Endometrial microvascular endothelial cells (primary cell): Measurements from ENCODE around the gene RAB40C. TPM values are rescaled to one million over a fixed set of nuclear protein-coding genes. Genes with fewer than 3 reads are reported as not detected.

Source experiments
- in situ Hi-C: cut with HindIII; loops from 2 replicates; pipeline ENCODE4 v1.10.0; 2017; ENCODE audit warnings: low sequenced_read_pairs, low pct_unique_long_range_greater_than_20kb; ENCODE audit errors: inconsistent ontology term
- total RNA-seq: library from RNA; depleted of rRNA; stranded (reverse); fragments of >200 nt; gene quantifications from one replicate; pipeline ENCODE4 v1.2.3, GENCODE V29; 2015; ENCODE audit errors: inconsistent ontology term

Gene RAB40C
- total RNA-seq, 1 donor from 2014 or later: 9.9 TPM

DNA sequence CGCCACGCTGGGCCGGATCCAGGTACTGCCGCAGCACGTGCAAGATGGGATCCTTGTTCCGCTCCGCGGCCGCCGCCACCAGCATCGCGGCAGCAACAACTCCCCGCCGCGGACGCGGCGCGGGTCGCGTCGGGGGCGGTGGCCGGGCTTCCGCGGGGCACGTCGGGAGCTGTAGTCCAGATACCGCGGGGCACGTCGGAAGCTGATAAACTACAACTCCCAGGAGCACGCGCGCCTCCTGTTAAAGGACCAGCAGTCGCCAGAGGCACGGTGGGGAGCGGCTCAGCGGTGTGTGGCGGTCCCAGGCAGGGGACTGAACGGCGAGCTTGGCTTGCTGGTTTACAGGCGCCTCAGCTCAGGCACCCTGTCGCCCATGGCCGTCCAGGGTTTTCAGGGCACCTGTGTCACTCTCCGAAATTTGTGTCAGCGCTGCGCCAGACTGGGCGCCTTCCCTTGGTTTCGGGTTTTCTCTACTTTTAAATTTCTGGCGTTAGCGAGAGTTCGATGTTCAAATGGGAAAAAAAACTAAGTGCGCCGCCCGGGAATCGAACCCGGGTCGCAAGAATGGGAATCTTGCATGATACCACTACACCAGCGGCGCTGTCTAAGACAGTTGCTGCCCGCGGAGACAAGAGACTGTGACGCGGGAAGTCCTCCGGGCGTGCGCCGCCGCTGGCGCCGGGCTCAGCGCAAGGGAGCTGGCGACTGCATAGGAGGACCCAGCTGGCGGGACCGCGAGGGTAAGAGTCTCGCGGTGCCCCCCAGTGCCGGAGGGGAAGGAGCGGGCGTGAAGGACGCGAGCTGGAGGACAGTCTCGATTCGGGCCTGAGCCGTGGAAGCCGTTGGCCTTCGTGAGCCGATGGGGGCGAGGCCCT is 46.6 kb downstream of the RAB40C start, which contains the start of gene METTL26:
Gene METTL26, minus strand, starts transcription at position 100 of the 875 bp plus-strand sequence. Its CDS starts 15 bp downstream, at position 85.
- in situ Hi-C loops: no loop called here

GRCh38 chr16:637081-638018 is 47.5 kb downstream of the RAB40C start:
- in situ Hi-C loops: no loop called here

- in situ Hi-C loops: no loop called here
Observed at GRCh38 chr16:638034-638543, 48.2 kb downstream of the RAB40C start.

DNA sequence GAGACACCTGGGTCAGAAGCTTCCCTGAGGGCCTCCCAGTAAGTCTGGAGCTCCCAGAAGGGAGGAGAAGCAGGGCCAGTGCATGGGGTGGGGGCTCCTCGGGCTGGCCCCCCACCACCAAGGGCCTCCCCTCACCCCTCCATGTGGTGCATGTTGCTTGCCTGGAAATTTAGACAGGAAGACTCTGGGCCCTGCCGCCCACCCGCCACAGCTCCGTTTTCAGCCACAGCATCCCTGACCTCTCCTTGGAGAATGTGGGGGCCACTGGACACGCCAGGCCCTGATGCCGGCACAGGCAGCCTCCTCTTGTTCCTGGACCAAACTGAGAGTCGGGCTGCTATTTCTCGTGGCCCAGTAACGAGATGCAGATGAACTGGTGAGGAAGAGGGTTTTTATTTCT is 49.0 kb downstream of the RAB40C start:
- in situ Hi-C loops: no loop called here

- in situ Hi-C loops: no loop called here
Observed at GRCh38 chr16:640614-641013, 50.7 kb downstream of the RAB40C start.

- in situ Hi-C loops: no loop called here
Observed at GRCh38 chr16:641326-642188, 51.7 kb downstream of the RAB40C start, which contains the start of gene MCRIP2. MCRIP2 (plus strand) TSS chr16:641828; CDS start chr16:641992, 164 bp downstream.

DNA sequence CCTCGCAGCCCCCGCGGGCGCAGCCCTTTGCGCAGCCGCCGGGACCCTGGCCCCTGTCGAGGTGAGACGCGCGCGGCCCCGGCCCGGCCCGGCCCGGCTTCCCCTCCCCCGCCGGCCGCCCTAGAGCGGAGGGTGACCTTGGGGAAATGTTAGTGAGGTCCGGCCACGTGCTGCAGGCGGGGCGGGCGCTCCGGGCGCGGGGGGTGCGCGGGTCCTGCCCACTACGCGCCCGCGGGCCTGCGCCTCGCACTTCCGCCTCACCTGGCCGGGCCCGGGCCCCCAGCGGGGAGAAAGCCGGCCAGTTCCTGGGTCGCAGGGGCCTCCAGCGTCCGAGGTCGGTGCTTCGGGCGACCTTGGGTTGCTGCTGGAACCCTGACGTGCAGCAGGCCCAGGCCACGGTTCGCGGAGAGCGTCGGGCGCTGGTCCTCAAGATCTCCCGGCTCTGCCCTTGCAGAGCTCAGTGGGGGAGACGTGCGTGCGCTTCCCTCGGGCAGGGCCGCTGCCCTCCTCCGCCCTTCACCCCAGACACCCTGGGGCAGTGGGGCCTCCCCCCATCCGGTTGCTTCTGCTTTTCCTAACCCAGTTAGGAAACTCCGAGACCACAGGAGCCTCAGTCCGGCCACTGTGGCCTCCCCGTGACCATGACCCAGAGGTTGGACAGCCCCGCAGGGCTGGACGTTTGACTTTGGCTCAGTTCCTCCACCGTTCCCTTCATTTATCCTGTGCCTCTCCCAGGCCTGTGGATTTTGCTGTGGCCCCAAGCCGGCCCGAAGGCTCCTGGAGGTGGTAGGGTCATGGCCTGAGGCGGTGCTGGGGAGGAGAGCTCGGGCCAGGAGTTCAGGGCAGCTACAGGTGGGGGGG is 52.6 kb downstream of the RAB40C start:
- in situ Hi-C loops: no loop called here

DNA sequence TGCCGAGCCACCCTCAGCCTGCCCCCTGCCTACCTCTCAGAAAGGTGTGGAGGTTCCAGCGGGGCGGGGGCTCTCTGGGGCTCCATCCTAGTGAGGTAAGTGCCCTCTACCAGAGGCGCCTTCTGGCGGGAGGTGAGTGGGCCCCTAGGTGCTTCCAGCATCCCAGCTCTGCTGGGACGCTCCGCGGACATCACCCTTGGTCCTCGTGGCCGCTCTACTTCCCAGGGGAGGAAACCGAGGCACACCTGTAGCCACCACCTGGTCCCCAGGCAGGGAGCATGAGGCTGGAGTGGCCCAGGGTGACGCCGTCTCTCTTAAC is 53.1 kb downstream of the RAB40C start:
- in situ Hi-C loops: no loop called here

GRCh38 chr16:644556-644955 is 54.7 kb downstream of the RAB40C start:
- in situ Hi-C loops: no loop called here

DNA sequence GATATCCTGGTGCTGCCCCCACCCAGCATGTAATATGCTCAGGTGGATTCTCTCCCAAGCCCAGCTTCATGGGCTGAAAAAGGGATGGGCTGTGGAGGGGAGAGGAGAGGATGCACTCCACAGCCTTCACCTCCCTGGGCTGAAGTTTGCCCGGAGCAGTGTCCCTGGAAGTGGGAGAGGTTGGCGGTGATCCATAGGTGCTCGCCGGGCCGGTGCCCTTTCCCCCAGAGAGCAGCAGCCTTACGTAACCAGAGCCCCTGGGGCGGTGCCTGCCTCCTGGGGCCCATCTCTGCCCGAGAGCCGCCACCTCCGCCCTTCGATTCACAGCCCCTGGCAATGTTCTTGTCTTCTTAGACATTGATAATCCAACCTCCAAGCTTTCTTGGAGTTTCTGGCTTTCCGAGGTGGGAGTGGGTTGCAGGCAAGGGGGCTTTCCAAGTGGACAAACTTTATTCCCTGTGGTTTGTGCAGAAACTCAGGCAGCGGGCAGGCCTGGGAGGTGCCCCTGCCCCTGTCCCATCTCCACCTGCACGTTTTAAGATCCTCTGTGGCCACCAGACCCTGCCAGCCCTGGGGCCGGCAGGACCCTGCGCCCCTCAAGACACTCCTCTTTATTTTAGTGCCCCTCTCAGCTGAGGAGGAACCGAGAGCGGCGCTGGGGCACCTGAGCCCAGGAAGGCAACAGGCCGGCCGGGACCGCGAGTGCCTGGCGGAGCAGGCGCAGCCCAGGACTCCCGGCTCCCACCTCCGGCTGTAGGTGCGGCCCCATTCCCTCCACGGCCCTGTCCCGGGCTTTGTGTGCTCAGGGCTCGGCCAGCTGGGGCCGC is 56.2 kb downstream of the RAB40C start:
- in situ Hi-C loops: no loop called here

DNA sequence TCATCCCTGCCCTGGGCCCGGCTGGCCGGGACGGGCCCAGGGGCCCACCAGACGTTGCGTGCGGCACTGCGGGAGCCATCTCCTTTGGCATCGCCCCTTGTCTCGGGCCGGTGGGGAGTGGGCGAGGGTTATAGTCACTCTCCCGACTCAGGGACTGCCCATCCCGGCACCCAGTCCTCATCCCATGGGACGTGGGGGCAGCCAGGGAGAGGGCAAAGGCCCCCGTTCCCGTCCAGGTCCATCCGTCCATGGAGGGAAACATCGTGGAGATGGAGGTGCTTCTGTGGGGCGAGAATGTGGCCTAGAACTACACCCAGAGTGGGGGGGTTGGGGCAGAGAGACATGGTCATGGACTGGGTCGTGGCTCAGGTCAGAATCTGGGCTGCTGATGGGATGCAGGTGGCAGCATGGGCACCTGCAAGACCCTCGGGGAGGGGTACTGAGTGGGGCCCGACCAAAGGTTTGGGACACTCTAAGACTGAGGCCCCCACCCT is 56.9 kb downstream of the RAB40C start:
- in situ Hi-C loops: no loop called here

DNA sequence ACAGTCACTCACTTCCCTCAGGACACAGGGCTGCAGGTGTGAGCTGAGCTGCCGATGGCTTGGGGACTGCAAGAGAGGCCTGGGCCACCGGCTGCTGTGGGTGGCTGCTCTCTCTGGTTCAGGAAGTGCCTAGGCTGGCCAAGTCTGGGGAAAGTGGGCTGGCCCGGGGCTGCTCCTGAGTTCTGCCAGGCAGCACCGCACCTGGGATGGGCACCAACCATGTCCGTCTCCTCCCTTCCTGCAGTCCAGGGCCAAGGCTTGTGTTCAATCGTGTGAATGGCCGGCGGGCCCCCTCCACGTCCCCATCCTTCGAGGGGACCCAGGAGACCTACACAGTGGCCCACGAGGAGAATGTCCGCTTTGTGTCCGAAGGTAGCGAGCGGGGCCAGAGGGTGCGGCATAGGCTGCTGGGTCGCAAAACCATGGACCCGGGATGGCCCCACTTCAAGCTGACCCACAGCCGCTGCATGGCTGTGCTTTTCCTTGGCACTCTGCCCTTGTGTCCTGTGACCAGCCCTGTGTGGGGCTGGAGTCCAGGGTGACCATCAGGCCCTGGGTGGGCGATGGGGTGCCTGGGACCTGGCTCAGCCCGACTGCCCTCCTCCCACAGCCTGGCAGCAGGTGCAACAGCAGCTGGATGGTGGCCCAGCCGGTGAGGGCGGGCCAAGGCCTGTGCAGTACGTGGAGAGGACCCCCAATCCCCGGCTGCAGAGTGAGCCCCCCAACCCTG is 57.5 kb downstream of the RAB40C start:
- in situ Hi-C loops: no loop called here

GRCh38 chr16:648071-648780 is 58.4 kb downstream of the RAB40C start:
- in situ Hi-C loops: no loop called here

DNA sequence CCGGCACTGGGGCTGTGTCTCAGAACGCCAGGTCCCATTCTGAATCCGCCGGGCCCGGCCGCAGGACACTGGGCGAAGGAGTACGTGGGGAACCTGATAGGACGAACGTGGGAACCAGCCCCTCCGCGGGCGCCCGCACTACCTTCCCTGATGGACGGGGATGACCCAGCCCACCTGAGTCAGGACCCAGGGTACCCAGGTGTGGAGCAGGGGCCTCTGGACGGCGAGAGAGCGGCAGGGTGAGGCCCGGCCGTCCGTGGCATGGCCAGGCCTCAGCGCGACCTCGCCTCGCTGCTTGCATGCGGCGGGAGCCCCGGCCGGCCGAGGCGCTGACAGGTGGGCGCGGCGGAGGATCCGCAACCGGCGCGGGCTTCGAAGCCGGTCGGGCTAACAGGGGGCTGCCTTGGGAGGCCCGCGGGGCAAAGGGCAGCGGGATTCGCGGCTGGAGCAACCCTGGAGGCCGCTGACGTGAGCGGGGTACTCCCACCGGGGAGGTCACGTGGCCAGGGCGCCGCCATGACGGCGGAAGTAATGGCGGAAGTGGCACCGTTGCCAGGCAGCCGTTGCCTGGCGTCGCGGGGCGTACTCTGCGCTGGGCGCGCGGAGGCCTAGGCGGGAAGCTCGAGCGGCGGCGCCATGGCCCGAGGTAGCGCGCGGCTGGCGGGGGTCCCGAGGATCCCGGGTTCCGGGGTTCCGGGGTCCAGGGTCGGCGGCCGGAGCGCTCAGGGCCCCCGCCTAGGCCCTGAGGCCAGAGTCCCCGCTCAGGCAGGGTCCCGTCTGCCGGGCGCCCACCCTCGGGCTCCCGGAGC is 59.1 kb downstream of the RAB40C start, which contains the start of gene WDR90:
Gene WDR90, plus strand, starts transcription at position 585 of the 809 bp plus-strand sequence. Its CDS starts 52 bp downstream, at position 637.
- in situ Hi-C loops: no loop called here

GRCh38 chr16:649631-650030 is 59.8 kb downstream of the RAB40C start:
- in situ Hi-C loops: no loop called here
